DOHH2 (cell line): Measurements from ENCODE around the gene CNOT4.

Experiments used
- H3F3A ChIP-seq: fragments of 200-600 bp; sonication (generic), shearing (Covaris generic); 2 replicates; pipeline ENCODE4 v1.6.0; 2016; ENCODE audit warnings: antibody characterized with exemption, mild to moderate bottlenecking; ENCODE audit not compliant: control insufficient read depth, insufficient read depth
- H3K27ac ChIP-seq: fragments of 200-600 bp; sonication (generic); 2 replicates; pipeline ENCODE4 v1.5.1; 2014; ENCODE audit warnings: low read depth, mild to moderate bottlenecking, low read length, moderate library complexity
- H3K27me3 ChIP-seq: fragments of 200-600 bp; sonication (generic); 2 replicates; pipeline ENCODE4 v1.6.1; 2014; ENCODE audit warnings: mild to moderate bottlenecking, low read length, mixed read lengths; ENCODE audit not compliant: control insufficient read depth
- H3K36me3 ChIP-seq: fragments of 200-600 bp; sonication (generic); 2 replicates; pipeline ENCODE4 v1.6.1; 2014; ENCODE audit warnings: mild to moderate bottlenecking, low read length, moderate library complexity, mixed read lengths; ENCODE audit not compliant: control insufficient read depth
- H3K4me1 ChIP-seq: fragments of 200-600 bp; sonication (generic); 2 replicates; pipeline ENCODE4 v1.6.1; 2014; ENCODE audit warnings: mild to moderate bottlenecking, low read length, mixed read lengths; ENCODE audit not compliant: control insufficient read depth
- H3K4me2 ChIP-seq: fragments of 200-600 bp; sonication (generic); 2 replicates; pipeline ENCODE4 v1.6.0; 2014; ENCODE audit warnings: mild to moderate bottlenecking, low read length, moderate library complexity
- H3K4me3 ChIP-seq: fragments of 200-600 bp; sonication (generic); 2 replicates; pipeline ENCODE4 v1.5.1; 2014; ENCODE audit warnings: mild to moderate bottlenecking, low read length, mixed read lengths
- H3K79me2 ChIP-seq: fragments of 200-600 bp; sonication (generic); 2 replicates; pipeline ENCODE4 v1.6.1; 2014; ENCODE audit warnings: mild to moderate bottlenecking, low read length, mixed read lengths; ENCODE audit not compliant: control insufficient read depth
- H3K9me2 ChIP-seq: fragments of 200-600 bp; sonication (generic); replicated peaks from 2 replicates; pipeline ENCODE4 v1.6.1; 2014; ENCODE audit warnings: mild to moderate bottlenecking, low read length, mixed read lengths; ENCODE audit not compliant: control insufficient read depth
- H3K9me3 ChIP-seq: fragments of 200-600 bp; sonication (generic); 2 replicates; pipeline ENCODE4 v1.6.1; 2014; ENCODE audit warnings: antibody characterized with exemption, low read length, mixed read lengths; ENCODE audit not compliant: control insufficient read depth, insufficient read depth
- H4K20me1 ChIP-seq: fragments of 200-600 bp; sonication (generic); 2 replicates; pipeline ENCODE4 v1.6.0; 2014; ENCODE audit warnings: low read depth, mild to moderate bottlenecking, antibody characterized with exemption, low read length, moderate library complexity; ENCODE audit not compliant: control insufficient read depth, insufficient read depth
- EZH2phosphoT487 ChIP-seq: fragments of 200-600 bp; sonication (generic); IDR thresholded peaks from 2 replicates; pipeline ENCODE4 v1.6.1; 2017; ENCODE audit warnings: borderline replicate concordance, mild to moderate bottlenecking, antibody characterized with exemption, low read length, moderate library complexity, mixed read lengths
- TF ChIP-seq, protein P1 (sequence below): fragments of 200-600 bp; sonication (generic); IDR thresholded peaks from one replicate; pipeline ENCODE4 v1.5.1; 2014; ENCODE audit warnings: antibody characterized with exemption, mild to moderate bottlenecking, low read depth, low read length; ENCODE audit not compliant: poor library complexity, severe bottlenecking

The CNOT4 gene

GRCh38 chr7:135441791-135442190 lies 68.1 kb downstream of the CNOT4 start:
- Histone ChIP-seq H3K36me3 (peaks cover 18% of the 10 kb centered on the region), H3K4me1 (no peaks in the 10 kb centered on the region), H3K27me3 (no peaks in the 10 kb centered on the region), H4K20me1 (peaks cover 11% of the 10 kb centered on the region), H3K9me3 (no peaks in the 10 kb centered on the region), H3K4me2 (no peak overlapping the region), H3F3A (no peaks in the 10 kb centered on the region), H3K27ac (no peak overlapping the region), H3K4me3 (no peak overlapping the region), H3K79me2 (peaks cover 59% of the 10 kb centered on the region), H3K9me2 (no peaks in the 10 kb centered on the region)
- TF ChIP-seq EZH2phosphoT487 = no peak
- TF ChIP-seq, protein P1, sequence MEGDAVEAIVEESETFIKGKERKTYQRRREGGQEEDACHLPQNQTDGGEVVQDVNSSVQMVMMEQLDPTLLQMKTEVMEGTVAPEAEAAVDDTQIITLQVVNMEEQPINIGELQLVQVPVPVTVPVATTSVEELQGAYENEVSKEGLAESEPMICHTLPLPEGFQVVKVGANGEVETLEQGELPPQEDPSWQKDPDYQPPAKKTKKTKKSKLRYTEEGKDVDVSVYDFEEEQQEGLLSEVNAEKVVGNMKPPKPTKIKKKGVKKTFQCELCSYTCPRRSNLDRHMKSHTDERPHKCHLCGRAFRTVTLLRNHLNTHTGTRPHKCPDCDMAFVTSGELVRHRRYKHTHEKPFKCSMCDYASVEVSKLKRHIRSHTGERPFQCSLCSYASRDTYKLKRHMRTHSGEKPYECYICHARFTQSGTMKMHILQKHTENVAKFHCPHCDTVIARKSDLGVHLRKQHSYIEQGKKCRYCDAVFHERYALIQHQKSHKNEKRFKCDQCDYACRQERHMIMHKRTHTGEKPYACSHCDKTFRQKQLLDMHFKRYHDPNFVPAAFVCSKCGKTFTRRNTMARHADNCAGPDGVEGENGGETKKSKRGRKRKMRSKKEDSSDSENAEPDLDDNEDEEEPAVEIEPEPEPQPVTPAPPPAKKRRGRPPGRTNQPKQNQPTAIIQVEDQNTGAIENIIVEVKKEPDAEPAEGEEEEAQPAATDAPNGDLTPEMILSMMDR = no peak

DNA sequence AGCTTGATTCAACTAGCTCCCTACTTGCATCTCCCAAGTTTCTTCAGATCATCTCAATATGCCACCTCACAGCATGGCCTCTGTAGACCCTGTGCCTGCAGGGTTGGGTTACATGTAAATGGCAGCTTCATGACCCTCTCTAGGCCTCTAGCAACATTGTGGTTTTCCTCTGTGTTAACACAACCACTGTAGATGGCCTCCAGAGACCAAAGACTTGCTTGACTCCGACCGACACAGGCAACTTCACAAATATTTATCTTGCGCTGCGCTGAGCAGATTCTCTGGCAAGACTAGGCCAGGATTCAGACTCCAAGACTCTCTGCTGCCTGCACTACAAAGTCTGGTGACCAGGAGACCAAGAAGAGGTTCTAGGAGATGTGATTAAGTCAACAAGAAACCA lies 75.9 kb downstream of the CNOT4 start:
- H3K27ac ChIP-seq = no peak overlapping the region
- H3K79me2 ChIP-seq = peaks cover 55% of the 10 kb centered on the region
- H3K9me3 ChIP-seq = no peaks in the 10 kb centered on the region
- H3K27me3 ChIP-seq = no peaks in the 10 kb centered on the region
- TF ChIP-seq, protein P1 = no peak
- no peak for TF ChIP-seq EZH2phosphoT487
- H3K4me3 ChIP-seq = no peak overlapping the region
- H3K4me2 ChIP-seq = no peak overlapping the region
- H3K9me2 ChIP-seq = no peaks in the 10 kb centered on the region
- H4K20me1 ChIP-seq = 0 out of 2 replicates have a peak, but pooled peaks cover 10% of the 10 kb centered on the region
- no peaks in the 10 kb centered on the region for H3F3A ChIP-seq
- peaks cover 13% of the 10 kb centered on the region for H3K4me1 ChIP-seq
- peaks cover 41% of the 10 kb centered on the region for H3K36me3 ChIP-seq

DNA sequence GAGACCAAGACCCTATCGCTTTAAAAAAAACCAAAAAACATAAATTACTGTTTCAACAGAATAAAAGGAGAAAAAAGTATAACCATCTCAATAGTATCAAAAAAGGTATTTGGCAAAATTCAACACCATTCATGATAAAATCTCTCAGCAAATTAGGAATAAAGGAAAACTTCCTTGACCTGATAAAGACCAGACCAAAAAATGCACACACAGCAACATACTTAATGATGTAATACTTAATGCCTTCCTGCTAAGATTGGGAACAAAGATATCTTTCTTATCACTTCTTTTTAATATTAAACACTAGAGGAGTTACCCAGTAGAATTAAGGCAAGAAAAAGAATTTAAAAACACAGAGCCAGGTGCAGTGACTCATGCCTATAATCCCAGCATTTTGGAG lies 79.3 kb downstream of the CNOT4 start:
- TF ChIP-seq, protein P1 = no peak
- TF ChIP-seq EZH2phosphoT487 = no peak
- H3K79me2 ChIP-seq = peaks cover 76% of the 10 kb centered on the region
- no peaks in the 10 kb centered on the region for H3K27me3 ChIP-seq
- peaks cover 24% of the 10 kb centered on the region for H3K36me3 ChIP-seq
- H3K4me2 ChIP-seq = no peak overlapping the region
- H3F3A ChIP-seq = no peaks in the 10 kb centered on the region
- 0 out of 2 replicates have a peak, but pooled peaks cover 10% of the 10 kb centered on the region for H4K20me1 ChIP-seq
- H3K9me2 ChIP-seq = no peaks in the 10 kb centered on the region
- H3K9me3 ChIP-seq = no peaks in the 10 kb centered on the region
- H3K27ac ChIP-seq = no peak overlapping the region
- peaks cover 13% of the 10 kb centered on the region for H3K4me1 ChIP-seq
- no peak overlapping the region for H3K4me3 ChIP-seq
